A673 (cell line): ENCODE data around the gene SH3D19. TPM values are rescaled to one million over a fixed set of nuclear protein-coding genes. Genes with fewer than 3 reads are reported as not detected.
"Not testable (repeated sequence)": the region's sequence is repeated elsewhere in the genome, so short reads cannot be mapped to it uniquely, and the experiment has no call there.

Experiments used
- BruUV-seq: library from RNA; stranded (reverse); fragments of 400-500 nt; replicated peaks from 2 replicates; lab custom pipeline; 2021; lab: Mats Ljungman, UMichigan
- CTCF ChIA-PET: fragments of 300-600 bp; sonication (Branson Sonifier 250); formaldehyde crosslinking; loops from one replicate; lab custom pipeline; 2022; ENCODE audit warnings: antibody characterized with exemption; lab: Charles Lee
- POLR2A ChIA-PET: fragments of 300-600 bp; sonication (Branson Sonifier 250); formaldehyde crosslinking; loops from one replicate; lab custom pipeline; 2022; ENCODE audit warnings: antibody characterized with exemption; ENCODE audit not compliant: low non-redundant PET; lab: Charles Lee
- DNase-seq: peaks from one replicate; pipeline ENCODE4 v3.0.0-alpha.2; 2015; ENCODE audit warnings: low spot score
- H3K27ac ChIP-seq: fragments of 200-600 bp; sonication (generic); 2 replicates; pipeline ENCODE4 v1.5.1; 2016; ENCODE audit warnings: mixed run types, low read depth, mild to moderate bottlenecking, mixed read lengths, antibody characterized with exemption, low read length; ENCODE audit not compliant: poor library complexity, severe bottlenecking
- H3K27me3 ChIP-seq: fragments of 200-600 bp; sonication (generic); replicated peaks from 2 replicates; pipeline ENCODE4 v1.6.1; 2017; ENCODE audit warnings: mixed run types, low read depth, mild to moderate bottlenecking, mixed read lengths, antibody characterized with exemption, low read length; ENCODE audit not compliant: insufficient read depth, poor library complexity
- H3K36me3 ChIP-seq: fragments of 200-600 bp; sonication (generic); 2 replicates; pipeline ENCODE4 v1.6.1; 2016; ENCODE audit warnings: mixed run types, mild to moderate bottlenecking, mixed read lengths, antibody characterized with exemption, low read length; ENCODE audit not compliant: insufficient read depth, poor library complexity, severe bottlenecking
- H3K4me1 ChIP-seq: fragments of 200-600 bp; sonication (generic); 2 replicates; pipeline ENCODE4 v1.6.1; 2017; ENCODE audit warnings: mixed run types, mild to moderate bottlenecking, mixed read lengths, antibody characterized with exemption, low read length; ENCODE audit not compliant: insufficient read depth, poor library complexity, severe bottlenecking
- H3K4me3 ChIP-seq: fragments of 200-600 bp; sonication (generic); 2 replicates; pipeline ENCODE4 v1.5.1; 2016; ENCODE audit warnings: low read depth, mixed run types, mild to moderate bottlenecking, mixed read lengths, low read length; ENCODE audit not compliant: poor library complexity, severe bottlenecking
- H3K9me3 ChIP-seq: fragments of 200-600 bp; sonication (generic); 2 replicates; pipeline ENCODE4 v1.6.1; 2016; ENCODE audit warnings: mixed run types, low read depth, mild to moderate bottlenecking, mixed read lengths, antibody characterized with exemption, low read length; ENCODE audit not compliant: poor library complexity, severe bottlenecking
- EZH2 ChIP-seq: fragments of 200-600 bp; sonication (generic); IDR thresholded peaks from 2 replicates; pipeline ENCODE4 v1.6.1; 2017; ENCODE audit warnings: borderline replicate concordance, low read depth, mild to moderate bottlenecking, mixed read lengths, antibody characterized with exemption, low read length; ENCODE audit not compliant: poor library complexity, severe bottlenecking
- intact Hi-C: fragments of 100-400 bp; cut with micrococcal nuclease; formaldehyde crosslinking; loops from one replicate; pipeline ENCODE4 v1.10.0; 2022; ENCODE audit not compliant: unreplicated experiment
- total RNA-seq: library from RNA; stranded (reverse); gene quantifications from 2 replicates; pipeline ENCODE4 v1.2.3, GENCODE V29; 2021
- TF ChIP-seq, protein P1 (sequence below): fragments of 300-800, 200-600 bp; sonication (generic); conservative IDR thresholded peaks from 2 replicates; pipeline ENCODE4 v1.5.1; 2017; ENCODE audit warnings: low read depth, mild to moderate bottlenecking, antibody characterized with exemption, low read length, moderate library complexity, mixed read lengths

Gene SH3D19
- total RNA-seq, 1 experiment from 2014 or later: 0.86 TPM

DNA sequence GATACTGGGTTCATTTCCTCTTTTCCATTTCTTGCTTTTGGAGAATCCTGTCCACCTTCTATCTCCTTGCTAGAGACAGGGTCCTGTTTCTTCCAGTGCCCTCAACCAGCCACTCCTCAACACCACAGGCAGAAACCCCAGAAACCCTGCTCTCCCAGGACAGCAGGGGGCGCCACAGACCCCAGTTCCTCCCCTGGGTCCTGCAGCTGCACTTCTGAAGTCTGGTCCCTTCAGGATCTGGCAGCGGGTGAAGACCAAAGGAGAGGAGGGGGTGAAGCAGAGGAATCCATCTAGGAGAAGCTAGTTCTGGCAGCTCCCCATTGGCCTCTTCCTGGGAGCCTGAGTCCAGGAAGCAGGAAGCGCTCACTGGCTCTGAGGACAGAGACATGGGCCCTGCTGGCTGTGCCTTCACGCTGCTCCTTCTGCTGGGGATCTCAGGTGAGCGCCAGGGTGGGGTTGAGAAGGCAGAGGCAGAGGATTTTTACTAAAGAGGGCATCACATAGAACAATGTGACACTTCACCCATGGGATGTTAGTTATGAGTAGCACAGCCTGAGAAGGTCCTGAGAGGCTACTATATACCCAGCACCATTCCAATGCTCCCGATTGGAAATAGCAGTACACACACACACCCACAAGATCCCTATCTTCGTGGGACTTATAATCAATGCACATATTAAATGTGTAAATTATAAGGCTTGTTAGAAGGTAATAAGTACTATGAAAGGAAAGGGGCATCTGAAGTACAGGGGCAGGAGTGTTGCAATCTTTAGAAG, 48.4 kb downstream of the SH3D19 start, which contains the start of gene PRSS48:
Gene PRSS48 (plus strand): TSS at position 375 of the 776 bp plus-strand sequence. CDS start 12 bp downstream, at position 387.
- Histone ChIP-seq H3K9me3 (no peaks in the 10 kb centered on the region), H3K4me3 (no peak within 1 kb of the TSS), H3K4me1 (no peaks in the 10 kb centered on the region), H3K36me3 (no peaks in the 10 kb centered on the region), H3K27me3 (no peaks in the 10 kb centered on the region), H3K27ac (no peak within 1 kb of the TSS)
- CTCF ChIA-PET: interaction anchor here (1.5 kb wide), 1 partner anchor 327 kb away, joined by 9 read pairs; no protein-coding TSS in a partner anchor
- intact Hi-C loops: loop anchor here (2.0 to 5.0 kb wide), 2 partner anchors 86 to 335 kb away; no protein-coding TSS in a partner anchor
- peak; percentile 74 for DNase-seq
- TF ChIP-seq, protein P1, sequence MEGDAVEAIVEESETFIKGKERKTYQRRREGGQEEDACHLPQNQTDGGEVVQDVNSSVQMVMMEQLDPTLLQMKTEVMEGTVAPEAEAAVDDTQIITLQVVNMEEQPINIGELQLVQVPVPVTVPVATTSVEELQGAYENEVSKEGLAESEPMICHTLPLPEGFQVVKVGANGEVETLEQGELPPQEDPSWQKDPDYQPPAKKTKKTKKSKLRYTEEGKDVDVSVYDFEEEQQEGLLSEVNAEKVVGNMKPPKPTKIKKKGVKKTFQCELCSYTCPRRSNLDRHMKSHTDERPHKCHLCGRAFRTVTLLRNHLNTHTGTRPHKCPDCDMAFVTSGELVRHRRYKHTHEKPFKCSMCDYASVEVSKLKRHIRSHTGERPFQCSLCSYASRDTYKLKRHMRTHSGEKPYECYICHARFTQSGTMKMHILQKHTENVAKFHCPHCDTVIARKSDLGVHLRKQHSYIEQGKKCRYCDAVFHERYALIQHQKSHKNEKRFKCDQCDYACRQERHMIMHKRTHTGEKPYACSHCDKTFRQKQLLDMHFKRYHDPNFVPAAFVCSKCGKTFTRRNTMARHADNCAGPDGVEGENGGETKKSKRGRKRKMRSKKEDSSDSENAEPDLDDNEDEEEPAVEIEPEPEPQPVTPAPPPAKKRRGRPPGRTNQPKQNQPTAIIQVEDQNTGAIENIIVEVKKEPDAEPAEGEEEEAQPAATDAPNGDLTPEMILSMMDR: peak; percentile 89
- no peak for TF ChIP-seq EZH2
- POLR2A ChIA-PET: no interaction called here
- no TSS peak for BruUV-seq

DNA sequence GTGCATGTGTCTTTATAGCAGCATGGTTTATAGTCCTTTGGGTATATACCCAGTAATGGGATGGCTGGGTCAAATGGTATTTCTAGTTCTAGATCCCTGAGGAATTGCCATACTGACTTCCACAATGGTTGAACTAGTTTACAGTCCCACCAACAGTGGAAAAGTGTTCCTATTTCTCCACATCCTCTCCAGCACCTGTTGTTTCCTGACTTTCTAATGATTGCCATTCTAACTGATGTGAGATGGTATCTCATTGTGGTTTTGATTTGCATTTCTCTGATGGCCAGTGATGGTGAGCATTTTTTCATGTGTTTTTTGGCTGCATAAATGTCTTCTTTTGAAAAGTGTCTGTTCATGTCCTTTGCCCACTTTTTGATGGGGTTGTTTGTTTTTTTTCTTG, 56.5 kb downstream of the SH3D19 start:
- DNase-seq, intact Hi-C loops, H3K4me1 ChIP-seq, CTCF ChIA-PET, H3K9me3 ChIP-seq, H3K27me3 ChIP-seq, POLR2A ChIA-PET, H3K27ac ChIP-seq, H3K36me3 ChIP-seq, H3K4me3 ChIP-seq, BruUV-seq: not testable (repeated sequence)

DNA sequence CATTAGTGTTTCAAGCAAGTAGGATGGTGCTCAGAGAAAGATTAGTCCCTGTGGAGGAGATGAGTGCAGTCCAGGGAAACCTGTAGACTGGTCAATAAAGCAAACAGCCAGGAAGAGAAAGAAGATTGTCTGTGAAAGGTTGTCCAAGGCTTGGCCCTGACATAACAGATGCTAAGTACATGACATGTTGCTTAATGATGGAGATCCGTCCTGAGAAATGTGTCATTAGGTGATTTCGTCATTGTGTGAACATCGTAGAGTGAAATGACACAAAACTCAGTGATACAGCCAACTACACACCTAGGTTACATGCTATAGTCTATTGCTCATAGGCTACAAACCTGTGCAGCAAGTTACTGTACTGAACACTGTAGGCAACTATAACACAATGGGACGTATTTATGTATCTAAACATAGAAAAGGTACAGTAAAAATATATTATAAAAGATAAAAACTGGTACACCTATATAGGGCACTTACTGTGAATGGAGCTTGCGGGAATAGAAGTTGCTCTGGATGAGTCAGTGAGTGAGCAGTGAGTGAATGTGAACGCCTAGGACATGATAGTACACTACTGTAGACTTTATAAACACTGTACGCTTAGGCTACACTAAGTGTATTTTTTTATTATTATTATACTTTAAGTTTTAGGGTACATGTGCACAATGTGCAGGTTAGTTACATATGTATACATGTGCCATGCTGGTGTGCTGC, 57.4 kb downstream of the SH3D19 start:
- DNase-seq: no peak
- intact Hi-C loops: no loop called here
- no peaks in the 10 kb centered on the region for H3K36me3 ChIP-seq
- H3K4me1 ChIP-seq: no peaks in the 10 kb centered on the region
- H3K4me3 ChIP-seq: no peak overlapping the region
- CTCF ChIA-PET: interaction anchor here (0.6 kb wide), 1 partner anchor 30 kb away, joined by 7 read pairs; no protein-coding TSS in a partner anchor
- TF ChIP-seq EZH2: no peak
- TF ChIP-seq, protein P1: no peak
- H3K27me3 ChIP-seq: no peaks in the 10 kb centered on the region
- H3K27ac ChIP-seq: no peak overlapping the region
- no TSS peak for BruUV-seq
- POLR2A ChIA-PET: no interaction called here
- H3K9me3 ChIP-seq: no peaks in the 10 kb centered on the region
